GM12874 (cell line): ENCODE measurements around the gene CCNQ.

Experiments used
- CTCF ChIP-seq: IDR thresholded peaks from 2 replicates; pipeline ENCODE4 v1.5.1; 2011; ENCODE audit warnings: low read depth, mild to moderate bottlenecking, control low read depth, low read length, moderate library complexity; ENCODE audit not compliant: insufficient read depth

CCNQ gene

GRCh38 chrX:153643431-153644351, 44.8 kb upstream of the CCNQ start:
- TF ChIP-seq CTCF: peak; percentile 21; the same call in 1 of the 2 replicates

DNA sequence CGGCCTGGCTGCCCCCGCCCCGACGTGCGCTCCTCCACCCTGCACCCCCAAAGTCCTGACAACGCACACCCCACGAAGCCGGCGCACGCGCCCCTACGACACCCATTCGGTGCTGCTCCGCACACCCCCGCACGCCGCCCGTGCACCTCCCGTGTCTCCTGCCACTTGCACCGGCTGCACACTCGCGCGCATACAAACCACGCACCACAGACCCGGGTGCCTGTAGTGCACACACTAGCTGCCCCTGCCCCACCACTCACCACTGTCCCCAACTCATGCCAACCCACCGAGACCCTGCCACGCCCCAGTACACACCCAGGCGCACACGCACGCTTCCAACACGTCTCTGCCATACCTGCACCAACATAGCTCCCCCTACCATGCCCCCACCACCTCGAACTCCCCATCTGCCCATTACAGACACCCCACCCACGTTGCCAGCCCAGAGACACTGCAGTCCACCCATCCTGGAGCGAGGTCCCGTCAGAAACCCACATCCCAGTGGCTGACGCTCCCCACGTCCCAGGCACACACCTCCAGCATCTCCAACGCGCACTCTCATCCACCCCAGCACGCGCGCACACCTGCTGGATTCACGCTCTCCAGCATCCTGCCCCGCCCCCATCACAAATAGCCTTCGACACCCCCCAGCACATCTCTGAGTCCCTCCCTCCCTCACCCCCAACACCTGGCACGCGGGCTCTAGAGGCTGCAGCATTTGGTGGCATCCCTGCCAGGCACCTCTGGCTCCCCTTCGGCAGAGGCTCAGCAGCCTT, 43.9 kb upstream of the CCNQ start:
- no peak for TF ChIP-seq CTCF

- no peak for TF ChIP-seq CTCF
Observed at GRCh38 chrX:153642051-153642654, 43.2 kb upstream of the CCNQ start.

- TF ChIP-seq CTCF: no peak
Observed at GRCh38 chrX:153641627-153642026, 42.7 kb upstream of the CCNQ start.

GRCh38 chrX:153640736-153641575, 42.0 kb upstream of the CCNQ start:
- no peak for TF ChIP-seq CTCF

GRCh38 chrX:153640045-153640686, 41.2 kb upstream of the CCNQ start:
- no peak for TF ChIP-seq CTCF
